ENCODE measurements around the gene TMEFF1. TPM values are rescaled to one million over a fixed set of nuclear protein-coding genes. Genes with fewer than 3 reads are reported as not detected.

Gene TMEFF1
- total RNA-seq, 1 experiment from 2014 or later: 65.5 TPM

GRCh38 chr9:100511205-100511604 is 38.3 kb downstream of the TMEFF1 start:
- Histone ChIP-seq H3K9me3 (ENCODE audit: control insufficient read depth, low read depth, low read length) (no peaks in the 10 kb centered on the region), H4K8ac (replicated peaks; ENCODE audit: insufficient read length, low read depth, low read length) (no peak overlapping the region), H3K4me2 (ENCODE audit: insufficient read depth, insufficient read length, low read length) (no peak overlapping the region)

More at GRCh38 chr9:100511205-100511604, 38.3 kb downstream of the TMEFF1 start:
- Histone ChIP-seq H3K23ac (ENCODE audit: insufficient read length, low read depth, low read length) (no peak overlapping the region), H3K4ac (ENCODE audit: low read depth, low read length) (no peak overlapping the region), H3K56ac (ENCODE audit: insufficient read length, low read depth, low read length) (no peak overlapping the region), H3K79me2 (ENCODE audit: insufficient read depth, low read length) (peaks cover 4% of the 10 kb centered on the region; the same call in 1 of the 2 replicates), H2BK12ac (ENCODE audit: insufficient read length, low read depth, low read length) (no peak overlapping the region), H3K23me2 (ENCODE audit: insufficient read length, low read depth, low read length, poor library complexity, severe bottlenecking) (no peaks in the 10 kb centered on the region), H2BK15ac (ENCODE audit: low read depth, low read length) (no peak overlapping the region), H3K18ac (ENCODE audit: insufficient read length, low read depth, low read length) (no peak overlapping the region), H3K4me1 (ENCODE audit: insufficient read depth, low read length) (no peaks in the 10 kb centered on the region), H4K5ac (ENCODE audit: insufficient read length, low read depth, low read length) (no peak overlapping the region), H4K91ac (ENCODE audit: insufficient read length, low read depth, low read length) (no peak overlapping the region), H3T11ph (ENCODE audit: low read length) (no peak overlapping the region), H2BK5ac (ENCODE audit: insufficient read length, low read length) (no peak overlapping the region), H3K14ac (ENCODE audit: insufficient read depth, low read length) (no peak overlapping the region), H4K20me1 (ENCODE audit: control insufficient read depth, insufficient read depth, insufficient read length) (no peaks in the 10 kb centered on the region), H2BK20ac (ENCODE audit: low read depth, low read length, poor library complexity, severe bottlenecking) (no peak overlapping the region), H3K79me1 (ENCODE audit: insufficient read depth, low read depth, low read length, poor library complexity, severe bottlenecking) (no peaks in the 10 kb centered on the region), H2AK5ac (ENCODE audit: insufficient read length, low read length) (no peak overlapping the region), H2BK120ac (ENCODE audit: low read depth, low read length, poor library complexity, severe bottlenecking) (no peak overlapping the region), H3K27me3 (ENCODE audit: insufficient read depth, low read length) (no peaks in the 10 kb centered on the region), H3K9ac (ENCODE audit: extremely low read depth, insufficient read length, low read length) (no peak overlapping the region), H2AFZ (ENCODE audit: low read length) (no peak overlapping the region), H3K27ac (ENCODE audit: insufficient read length, low read depth, low read length) (no peak overlapping the region)
- 0 out of 4 replicates have a peak, but pooled peaks cover 0 to 2% of the 10 kb centered on the region in 2 experiments for H3K4me1 Mint-ChIP-seq
- H3K4me3 Mint-ChIP-seq: no peak overlapping the region
- no peaks in the 10 kb centered on the region for H3K27me3 Mint-ChIP-seq (ENCODE audit: low read depth)
- TF ChIP-seq CTCF (conservative IDR thresholded peaks at IDR 0.05): no peak
- no peak overlapping the region for H3K27ac Mint-ChIP-seq
- peaks cover 43 to 63% (median 54%) of the 10 kb centered on the region in 3 experiments for H3K36me3 Mint-ChIP-seq (ENCODE audit: insufficient read depth in 1 of 3, low read depth in 3 of 3)
- peaks cover 0 to 5% of the 10 kb centered on the region in 2 experiments; a peak in 3 of 5 replicates for H3K9me3 Mint-ChIP-seq
- WGBS (ENCODE audit: extremely low coverage, insufficient read length, low lambda C conversion rate): no CpG with 5 or more reads among the region's 1 CpG
- DNase-seq: no peak
